Effector memory CD4-positive, alpha-beta T cell (primary cell): ENCODE measurements around the gene POLRMT.
"Not testable (repeated sequence)": the region's sequence is repeated elsewhere in the genome, so short reads cannot be mapped to it uniquely, and the experiment has no call there.

Source experiments
- DNase-seq, 3 donors: peaks; one replicate each; pipeline ENCODE4 v3.0.0-alpha.2; 2020
- H3K27ac ChIP-seq: 2 replicates; pipeline ENCODE4 v1.7.0; 2013; ENCODE audit warnings: mild to moderate bottlenecking, low read length, moderate library complexity; ENCODE audit not compliant: insufficient read depth, poor library complexity, severe bottlenecking
- H3K27me3 ChIP-seq: replicated peaks from 2 replicates; pipeline ENCODE4 v1.7.0; 2013; ENCODE audit warnings: mild to moderate bottlenecking, low read length; ENCODE audit not compliant: insufficient read depth, control insufficient read depth, poor library complexity, severe bottlenecking
- H3K36me3 ChIP-seq: 2 replicates; pipeline ENCODE4 v1.7.0; 2013; ENCODE audit warnings: mild to moderate bottlenecking, low read length, moderate library complexity; ENCODE audit not compliant: control insufficient read depth, insufficient read depth
- H3K4me1 ChIP-seq: 2 replicates; pipeline ENCODE4 v1.7.0; 2013; ENCODE audit warnings: low read length, mild to moderate bottlenecking; ENCODE audit not compliant: control insufficient read depth, insufficient read depth, poor library complexity, severe bottlenecking
- H3K4me3 ChIP-seq: 2 replicates; pipeline ENCODE4 v1.7.0; 2013; ENCODE audit warnings: low read length, low read depth, mild to moderate bottlenecking; ENCODE audit not compliant: insufficient read depth, poor library complexity, severe bottlenecking
- H3K9me3 ChIP-seq: 2 replicates; pipeline ENCODE4 v1.7.0; 2013; ENCODE audit warnings: mild to moderate bottlenecking, low read length, moderate library complexity; ENCODE audit not compliant: control insufficient read depth

The POLRMT gene

DNA sequence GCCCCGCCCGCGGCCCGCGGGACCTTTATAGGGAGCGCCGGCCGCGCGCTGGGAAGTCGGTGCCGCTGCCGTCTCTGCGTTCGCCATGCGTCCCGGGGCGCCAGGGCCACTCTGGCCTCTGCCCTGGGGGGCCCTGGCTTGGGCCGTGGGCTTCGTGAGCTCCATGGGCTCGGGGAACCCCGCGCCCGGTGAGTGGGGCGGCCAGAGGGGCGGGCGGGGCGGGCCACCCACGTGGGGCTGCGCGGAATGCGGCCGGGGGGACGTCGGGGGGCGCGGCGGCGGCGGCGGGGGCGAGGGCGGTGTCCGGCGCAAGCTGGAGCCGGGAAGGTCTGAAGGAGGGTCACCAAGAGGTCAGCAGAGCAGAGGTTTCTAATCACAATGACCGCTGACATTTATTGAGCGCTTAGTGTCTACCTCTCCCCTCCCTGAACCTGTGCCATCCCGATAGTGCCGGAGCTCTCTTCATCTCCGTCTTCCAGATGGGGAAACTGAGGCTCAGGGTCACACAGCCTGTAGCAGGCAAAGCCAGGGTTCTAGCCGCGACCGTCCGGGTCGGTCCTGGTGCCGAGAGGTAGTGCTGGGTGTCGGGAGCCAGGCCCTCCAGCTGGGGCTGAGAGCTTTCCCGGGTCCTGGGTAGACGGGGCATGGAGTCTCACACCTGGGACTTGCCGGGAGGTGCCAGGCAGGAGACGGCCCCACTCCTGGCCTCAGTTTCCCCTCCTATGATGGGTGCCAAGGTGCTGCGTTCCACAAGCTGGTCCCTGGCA, 43.2 kb upstream of the POLRMT start, which contains the start of gene FSTL3:
FSTL3 (plus strand) TSS at position 54 of the 767 bp plus-strand sequence; CDS start at position 86, 32 bp downstream.
- Histone ChIP-seq H3K4me3 (no peak within 1 kb of the TSS), H3K27ac (no peak within 1 kb of the TSS), H3K9me3 (no peaks in the 10 kb centered on the region), H3K27me3 (peaks cover 12% of the 10 kb centered on the region), H3K4me1 (peaks cover 11% of the 10 kb centered on the region), H3K36me3 (no peaks in the 10 kb centered on the region)
- no peak for DNase-seq

GRCh38 chr19:676007-676338, 42.6 kb upstream of the POLRMT start:
- no peaks in the 10 kb centered on the region for H3K36me3 ChIP-seq
- no peak for DNase-seq
- peaks cover 6% of the 10 kb centered on the region for H3K4me1 ChIP-seq
- H3K27me3 ChIP-seq: peaks cover 12% of the 10 kb centered on the region
- H3K4me3 ChIP-seq: no peak overlapping the region
- H3K27ac ChIP-seq: no peak overlapping the region
- no peaks in the 10 kb centered on the region for H3K9me3 ChIP-seq

- Histone ChIP-seq H3K4me3 (no peak overlapping the region), H3K4me1 (peaks cover 4% of the 10 kb centered on the region), H3K9me3 (no peaks in the 10 kb centered on the region), H3K27ac (no peak overlapping the region), H3K27me3 (peaks cover 12% of the 10 kb centered on the region), H3K36me3 (no peaks in the 10 kb centered on the region)
- DNase-seq: no peak
These were observed 41.2 kb upstream of the POLRMT start for GRCh38 chr19:674282-675151.

GRCh38 chr19:670609-671075, 37.3 kb upstream of the POLRMT start:
- Histone ChIP-seq H3K4me3 (no peak overlapping the region), H3K4me1 (no peaks in the 10 kb centered on the region), H3K36me3 (no peaks in the 10 kb centered on the region), H3K27me3 (peaks cover 2% of the 10 kb centered on the region), H3K27ac (no peak overlapping the region), H3K9me3 (no peaks in the 10 kb centered on the region)
- DNase-seq: no peak

DNA sequence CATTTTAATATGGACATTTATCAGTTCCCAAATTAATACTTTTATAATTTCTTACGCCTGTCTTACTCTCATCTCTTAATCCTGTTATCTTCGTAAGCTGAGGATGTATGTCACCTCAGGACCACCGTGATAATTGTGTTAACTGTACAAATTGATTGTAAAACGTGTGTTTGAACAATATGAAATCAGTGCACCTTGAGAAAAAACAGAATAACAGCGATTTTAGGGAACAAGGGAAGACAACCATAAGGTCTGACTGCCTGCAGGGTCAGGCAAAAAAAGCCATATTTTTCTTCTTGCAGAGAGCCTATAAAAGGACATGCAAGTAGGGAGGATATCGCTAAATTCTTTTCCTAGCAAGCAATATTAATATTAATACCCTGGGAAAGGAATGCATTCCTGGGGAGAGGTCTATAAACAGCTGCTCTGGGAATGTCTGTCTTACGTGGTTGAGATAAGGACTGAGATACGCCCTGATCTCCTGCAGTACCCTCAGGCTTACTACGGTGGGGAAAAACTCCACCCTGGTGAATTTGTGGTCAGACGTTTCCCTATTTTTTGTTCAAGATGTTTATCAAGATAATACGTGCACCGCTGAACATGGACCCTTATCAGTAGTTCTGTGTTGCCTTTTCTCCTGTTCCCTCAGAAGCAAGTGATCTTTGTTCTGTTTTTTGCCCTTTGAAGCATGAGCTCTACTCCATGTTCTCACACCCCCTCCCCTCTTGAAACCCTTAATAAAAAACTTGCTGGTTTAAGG, 35.5 kb upstream of the POLRMT start:
- H3K4me3 ChIP-seq, H3K27me3 ChIP-seq, H3K36me3 ChIP-seq, DNase-seq, H3K4me1 ChIP-seq, H3K9me3 ChIP-seq, H3K27ac ChIP-seq: not testable (repeated sequence)

DNA sequence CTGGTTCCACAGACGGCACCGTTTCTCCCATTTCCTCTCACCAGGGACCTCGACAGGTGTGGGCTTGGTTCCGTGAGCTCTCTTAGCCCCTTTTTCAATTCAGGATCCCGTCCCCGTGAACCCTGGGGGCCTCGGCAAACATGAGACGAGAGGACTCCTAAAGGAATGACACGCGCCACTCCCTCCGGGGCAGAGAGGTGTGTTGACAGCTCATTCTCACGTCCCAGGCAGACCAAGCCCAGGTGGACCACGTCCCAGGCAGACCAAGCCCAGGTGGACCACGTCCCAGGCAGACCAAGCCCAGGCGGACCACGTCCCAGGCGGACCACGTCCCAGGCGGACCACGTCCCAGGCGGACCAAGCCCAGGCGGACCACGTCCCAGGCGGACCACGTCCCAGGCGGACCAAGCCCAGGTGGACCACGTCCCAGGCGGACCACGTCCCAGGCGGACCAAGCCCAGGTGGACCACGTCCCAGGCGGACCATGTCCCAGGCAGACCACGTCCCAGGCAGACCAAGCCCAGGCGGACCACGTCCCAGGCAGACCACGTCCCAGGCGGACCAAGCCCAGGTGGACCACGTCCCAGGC, 33.7 kb upstream of the POLRMT start:
- not testable (repeated sequence) for H3K27ac ChIP-seq, DNase-seq, H3K9me3 ChIP-seq, H3K4me3 ChIP-seq, H3K27me3 ChIP-seq, H3K36me3 ChIP-seq
- H3K4me1 ChIP-seq: peaks cover 11% of the 10 kb centered on the region

DNA sequence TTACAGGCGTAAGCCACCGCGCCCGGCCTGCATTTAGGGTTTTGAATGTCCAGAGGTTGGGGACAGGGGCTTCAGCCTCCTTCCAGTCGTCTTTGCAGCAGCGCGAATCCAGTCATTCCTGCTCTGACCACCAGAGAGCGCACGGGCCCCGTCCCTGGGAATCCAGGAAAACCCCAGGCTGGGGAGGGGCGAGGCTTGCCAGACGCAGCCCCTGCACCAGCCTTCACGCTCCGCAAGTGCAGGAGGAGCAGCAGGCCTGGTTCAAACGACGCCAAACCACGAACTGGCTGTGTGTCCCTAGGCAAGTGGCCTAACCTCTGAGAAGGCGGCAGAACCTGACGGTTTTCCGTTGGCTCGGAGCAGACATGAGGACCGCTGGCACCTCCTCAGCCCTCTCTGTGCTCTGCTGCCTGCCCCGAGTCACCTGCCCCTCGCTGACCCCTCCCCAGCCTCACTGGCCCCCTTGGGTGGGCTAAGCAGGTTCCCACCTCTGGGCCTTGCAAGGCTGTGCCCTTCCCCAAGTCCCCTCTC, 31.6 kb upstream of the POLRMT start:
- Histone ChIP-seq H3K27me3 (no peaks in the 10 kb centered on the region), H3K4me3 (no peak overlapping the region), H3K9me3 (no peaks in the 10 kb centered on the region), H3K27ac (no peak overlapping the region), H3K36me3 (no peaks in the 10 kb centered on the region), H3K4me1 (peaks cover 19% of the 10 kb centered on the region)
- DNase-seq: peak; percentile 68 to 75 (median 69)

DNA sequence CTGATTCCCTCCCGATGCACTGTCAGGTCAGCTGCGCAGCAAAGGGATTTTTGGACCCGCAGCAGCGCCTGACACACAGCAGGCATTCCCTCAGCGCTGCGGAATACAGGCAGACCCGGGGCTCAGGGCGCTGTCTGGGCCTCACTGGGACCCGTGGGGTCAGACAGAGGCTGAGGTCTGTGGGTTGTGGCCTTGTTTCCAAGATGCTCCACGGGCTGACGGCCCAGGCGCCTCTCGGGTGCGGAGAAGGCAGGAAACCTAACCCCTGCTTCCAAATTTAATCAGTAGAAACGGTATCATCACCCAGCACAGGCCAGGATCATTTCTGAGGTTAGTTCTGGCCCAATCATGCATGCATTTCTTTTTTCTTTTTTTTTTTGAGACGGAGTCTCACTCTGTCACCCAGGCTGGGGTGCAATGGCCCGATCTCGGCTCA, 30.4 kb upstream of the POLRMT start:
- Histone ChIP-seq H3K4me3 (peak overlapping the region; percentile 23), H3K27me3 (no peaks in the 10 kb centered on the region), H3K4me1 (peaks cover 32% of the 10 kb centered on the region), H3K9me3 (no peaks in the 10 kb centered on the region), H3K36me3 (peaks cover under 1% of the 10 kb centered on the region), H3K27ac (peak overlapping the region; percentile 74)
- no peak for DNase-seq

GRCh38 chr19:662962-663681, 29.8 kb upstream of the POLRMT start, which contains the start of gene RNF126:
TSS of gene RNF126 (minus strand) at chr19:663214. CDS start at chr19:663121, 93 bp downstream.
- DNase-seq: peak; percentile 87 to 95 (median 92)
- Histone ChIP-seq H3K36me3 (peaks cover 6% of the 10 kb centered on the region), H3K4me3 (peak within 1 kb of the TSS; percentile 91), H3K4me1 (peaks cover 38% of the 10 kb centered on the region), H3K9me3 (no peaks in the 10 kb centered on the region), H3K27ac (peak within 1 kb of the TSS; percentile 94), H3K27me3 (no peaks in the 10 kb centered on the region)
